GM10266 (cell line): Measurements from ENCODE around the gene PFKL.
"Not testable (repeated sequence)": the region's sequence is repeated elsewhere in the genome, so short reads cannot be mapped to it uniquely, and the experiment has no call there.

Source experiments
- DNase-seq: peaks from one replicate; pipeline ENCODE4 v3.0.0; 2012; ENCODE audit errors: extremely low spot score
- CTCF ChIP-seq: IDR thresholded peaks from 2 replicates; pipeline ENCODE4 v1.5.1; 2012; ENCODE audit warnings: mild to moderate bottlenecking, low read depth; ENCODE audit not compliant: control insufficient read depth, insufficient read depth; ENCODE audit errors: missing control alignments

PFKL gene

GRCh38 chr21:44301961-44302406 lies 2.1 kb downstream of the PFKL start:
- no peak for TF ChIP-seq CTCF
- DNase-seq, result no peak

GRCh38 chr21:44302573-44303401 lies 2.9 kb downstream of the PFKL start:
- DNase-seq, result not testable (repeated sequence)
- TF ChIP-seq CTCF, result peak; percentile 53

- DNase-seq, result no peak
These were observed 3.7 kb downstream of the PFKL start for GRCh38 chr21:44303490-44303981.

GRCh38 chr21:44304011-44304616 lies 4.3 kb downstream of the PFKL start:
- TF ChIP-seq CTCF, result no peak
- no peak for DNase-seq

More at GRCh38 chr21:44303490-44303981, 3.7 kb downstream of the PFKL start:
- no peak for TF ChIP-seq CTCF

GRCh38 chr21:44304877-44305293 lies 5.0 kb downstream of the PFKL start:
- peak; percentile 74 for DNase-seq
- peak; percentile 60 for TF ChIP-seq CTCF

- TF ChIP-seq CTCF, result no peak
These were observed 5.8 kb downstream of the PFKL start for GRCh38 chr21:44305691-44306090.

GRCh38 chr21:44306936-44307704 lies 7.3 kb downstream of the PFKL start:
- no peak for DNase-seq
- no peak for TF ChIP-seq CTCF

More at GRCh38 chr21:44305691-44306090, 5.8 kb downstream of the PFKL start:
- DNase-seq, result no peak
